K562 (cell line): ENCODE data around the gene FAM90A1. TPM values are rescaled to one million over a fixed set of nuclear protein-coding genes. Genes with fewer than 3 reads are reported as not detected.
"Not testable (repeated sequence)": the region's sequence is repeated elsewhere in the genome, so short reads cannot be mapped to it uniquely, and the experiment has no call there.

Experiments
- ATAC-seq: fragments of 200-7000 bp; cut with Tn5 transposase; 3 replicates; pipeline ENCODE4 v1.9.1; 2020; ENCODE audit warnings: moderate library complexity
- BruUV-seq: library from RNA; stranded (reverse); fragments of 400-500 nt; replicated peaks from 2 replicates; lab custom pipeline; 2021; lab: Mats Ljungman, UMichigan
- CTCF ChIA-PET: fragments of 300-600 bp; formaldehyde crosslinking; extraction: SDS; loops from one replicate; lab custom pipeline; 2021; ENCODE audit warnings: low intra/inter-chr PET ratio; lab: Yijun Ruan, JAX
- POLR2A ChIA-PET: fragments of 300-600, 350-650 bp; sonication (Branson Sonifier 250); formaldehyde crosslinking; extraction: SDS; loops from one replicate; lab custom pipeline; 2021; ENCODE audit warnings: antibody characterized with exemption, inconsistent platforms; lab: Yijun Ruan, JAX
- DNase-seq, 4 experiments: peaks; one replicate each; pipeline versions ENCODE4 v3.0.0 to v3.0.0-alpha.2; 2011 to 2018; ENCODE audit warnings: low spot score in 3 of 4, mixed read lengths in 3 of 4; ENCODE audit errors: extremely low read depth in 1 of 4
- FAIRE-seq: peaks from 2 replicates; lab custom pipeline; 2011; peaks lifted over from hg19 to GRCh38; lab: Jason Lieb, UNC
- H2AFZ ChIP-seq: 2 replicates; pipeline ENCODE4 v1.6.0; 2011; ENCODE audit warnings: low read depth, low read length, control low read depth, inconsistent platforms
- H3K27ac ChIP-seq: fragments of 200-600 bp; 3 replicates; pipeline ENCODE4 v1.8.0; 2011; ENCODE audit warnings: low read depth, mild to moderate bottlenecking, control low read depth, inconsistent platforms, low read length, moderate library complexity, mixed read lengths; ENCODE audit errors: extremely low read depth
- H3K27me3 ChIP-seq, 2 experiments: fragments of 300-600 bp in 1 of 2; 2 replicates in 1 of 2; 3 replicates in 1 of 2; pipeline versions ENCODE4 v1.6.0 to v1.8.0; 2011; ENCODE audit warnings: inconsistent platforms in 2 of 2, low read length in 2 of 2, mild to moderate bottlenecking in 1 of 2, mixed read lengths in 1 of 2, moderate library complexity in 1 of 2; ENCODE audit not compliant: control insufficient read depth in 2 of 2, insufficient read depth in 2 of 2
- H3K36me3 ChIP-seq: fragments of 300-600 bp; 3 replicates; pipeline ENCODE4 v1.8.0; 2011; ENCODE audit warnings: mild to moderate bottlenecking, low read length, inconsistent platforms; ENCODE audit not compliant: control insufficient read depth, insufficient read depth
- H3K4me1 ChIP-seq, 2 experiments: fragments of 200-600 bp in 1 of 2; replicated peaks in 1 of 2; 2 replicates in 1 of 2; 3 replicates in 1 of 2; pipeline versions ENCODE4 v1.5.1 to v1.8.0; 2011; ENCODE audit warnings: inconsistent platforms in 2 of 2, low read length in 2 of 2, mild to moderate bottlenecking in 1 of 2, mixed read lengths in 1 of 2, moderate library complexity in 1 of 2; ENCODE audit not compliant: control insufficient read depth in 2 of 2, insufficient read depth in 2 of 2
- H3K4me2 ChIP-seq: 2 replicates; pipeline ENCODE4 v1.6.1; 2011; ENCODE audit warnings: low read length, control low read depth, inconsistent platforms, mixed read lengths; ENCODE audit not compliant: insufficient read depth
- H3K4me3 ChIP-seq: fragments of 200-600 bp; sonication (generic), shearing (Covaris generic); 2 replicates; pipeline ENCODE4 v1.5.1; 2016; ENCODE audit warnings: control low read depth, inconsistent platforms
- H3K79me2 ChIP-seq: fragments of 200-600 bp; 3 replicates; pipeline ENCODE4 v1.8.0; 2011; ENCODE audit warnings: low read length, inconsistent platforms; ENCODE audit not compliant: control insufficient read depth, insufficient read depth
- H3K9ac ChIP-seq, 2 experiments: 2 replicates each; pipeline versions ENCODE4 v1.6.0 to v1.6.1; 2011; ENCODE audit warnings: low read depth in 2 of 2, low read length in 2 of 2, control low read depth in 1 of 2, inconsistent platforms in 1 of 2, mild to moderate bottlenecking in 1 of 2, mixed read lengths in 1 of 2; ENCODE audit not compliant: insufficient read depth in 1 of 2
- H3K9me1 ChIP-seq: one replicate; pipeline ENCODE4 v1.6.0; 2011; ENCODE audit warnings: inconsistent platforms, mild to moderate bottlenecking, low read length, moderate library complexity; ENCODE audit not compliant: control insufficient read depth, insufficient read depth
- H3K9me3 ChIP-seq: replicated peaks from 2 replicates; pipeline ENCODE4 v1.5.1; 2011; ENCODE audit warnings: low read depth, low read length, inconsistent platforms; ENCODE audit not compliant: control insufficient read depth, insufficient read depth
- H4K20me1 ChIP-seq: replicated peaks from 2 replicates; pipeline ENCODE4 v1.6.1; 2011; ENCODE audit warnings: low read length, inconsistent platforms, mixed read lengths; ENCODE audit not compliant: control insufficient read depth, insufficient read depth
- CEBPG ChIP-seq, 3 experiments: fragments of 200-800 bp in 1 of 3; sonication (Bioruptor generic) in 1 of 3; sonication (generic) in 1 of 3; formaldehyde crosslinking in 1 of 3; IDR thresholded peaks in 2 of 3; conservative IDR thresholded peaks in 1 of 3; 2 replicates each; pipeline versions ENCODE4 v1.6.1 to v1.8.0; 2016 to 2022; ENCODE audit warnings: missing compliant biosample characterization in 2 of 3, missing genetic modification characterization in 2 of 3, mild to moderate bottlenecking in 1 of 3, missing genetic modification reagents in 1 of 3
- L3MBTL2 ChIP-seq: fragments of 450-650 bp; IDR thresholded peaks from 2 replicates; pipeline ENCODE4 v1.6.1; 2016; ENCODE audit warnings: mild to moderate bottlenecking, moderate library complexity
- MAX ChIP-seq: sonication (generic); formaldehyde crosslinking; IDR thresholded peaks from 2 replicates; pipeline ENCODE4 v1.9.0; 2022; ENCODE audit warnings: mild to moderate bottlenecking, missing genetic modification reagents
- MAZ ChIP-seq, 2 experiments: fragments of 450-650 bp in 1 of 2; sonication (generic) in 1 of 2; formaldehyde crosslinking; IDR thresholded peaks in 1 of 2; conservative IDR thresholded peaks in 1 of 2; 2 replicates each; pipeline versions ENCODE4 v1.4.0 to v1.5.0; 2020; ENCODE audit warnings: mild to moderate bottlenecking in 1 of 2, missing genetic modification reagents in 1 of 2
- NRF1 ChIP-seq, 2 experiments: fragments of 450-650 bp; IDR thresholded peaks in 1 of 2; conservative IDR thresholded peaks in 1 of 2; 2 replicates each; pipeline ENCODE4 v1.6.1; 2014; ENCODE audit warnings: mild to moderate bottlenecking in 2 of 2
- POLR2A ChIP-seq: fragments of 450-650 bp; conservative IDR thresholded peaks from 2 replicates; pipeline ENCODE4 v1.6.1; 2016
- SP1 ChIP-seq: sonication (generic); formaldehyde crosslinking; IDR thresholded peaks from 2 replicates; pipeline ENCODE4 v1.8.1; 2022; ENCODE audit warnings: mild to moderate bottlenecking, missing genetic modification reagents
- WGBS: fragments of 100-300 bp; shearing (Covaris generic); methylation state at CpG from one replicate; pipeline ENCODE4 v1.1.6; 2016; ENCODE audit warnings: low coverage, mixed read lengths; ENCODE audit not compliant: insufficient coverage; ENCODE audit errors: missing lambda C conversion rate; 5-methylcytosine and 5-hydroxymethylcytosine counted together
- in situ Hi-C: fragments of 300-500 bp; cut with MboI; formaldehyde crosslinking; loops from 4 replicates; pipeline ENCODE4 v1.15.0; 2018; ENCODE audit warnings: inconsistent platforms, mixed read lengths
- intact Hi-C: fragments of 100-400 bp; cut with micrococcal nuclease; formaldehyde crosslinking; loops from 2 replicates; pipeline ENCODE4 v1.14.2; 2022
- polyA plus RNA-seq, 8 experiments: library from polyadenylated mRNA; depleted of rRNA in 4 of 8; stranded (reverse) in 5 of 8; unstranded in 3 of 8; fragments of >200 nt; fragmentation: Nextera tagmentation in 2 of 8; fragmentation: Illumina TruSeq in 1 of 8; extraction: Ambion mirVana in 2 of 8; extraction: Trizol in 1 of 8; gene quantifications; 2 replicates each; pipeline versions ENCODE4 v1.2.1 to v1.2.3, GENCODE V29; 2011 to 2014; ENCODE audit warnings: inconsistent platforms in 1 of 8, missing spikeins in 1 of 8
- total RNA-seq, 7 experiments: library from RNA; depleted of rRNA in 6 of 7; stranded (reverse); fragments of >200 nt in 6 of 7; fragmentation: Illumina TruSeq in 2 of 7; extraction: Trizol in 2 of 7; gene quantifications; 2 replicates each; pipeline versions ENCODE4 v1.2.1 to v1.2.3, GENCODE V29; 2011 to 2021; ENCODE audit warnings: low replicate concordance in 1 of 7

The FAM90A1 gene
- total and polyA plus RNA-seq, 9 of the 15 experiments (the other 6 are each of a cell fraction or from before 2014, with no cell fraction given) = 0.01 to 0.16 (median 0.04) TPM; not detected in 4

- FAIRE-seq; intact Hi-C loops; CTCF ChIA-PET; H3K79me2 ChIP-seq; ATAC-seq; H4K20me1 ChIP-seq; POLR2A ChIA-PET; H3K9me1 ChIP-seq; in situ Hi-C loops; H3K9me3 ChIP-seq; H3K36me3 ChIP-seq; H3K27me3 ChIP-seq; H3K4me1 ChIP-seq; TF ChIP-seq CEBPG (CRISPR knock-in tag; IDR thresholded peaks at IDR 0.05): not testable (repeated sequence)
- Histone ChIP-seq H2AFZ (peak overlapping the region; percentile 77), H3K27ac (peak overlapping the region; percentile 68; the same call in 2 of the 3 replicates), H3K9ac (peak overlapping the region; percentile 62 to 88), H3K4me3 (peak overlapping the region; percentile 61), H3K4me2 (peak overlapping the region; percentile 72)
- 3% methylated on average over 11 of the region's 20 CpGs for WGBS
- TF ChIP-seq MAZ (CRISPR knock-in tag; conservative IDR thresholded peaks at IDR 0.05 in 1 of 2, IDR thresholded peaks at IDR 0.05 in 1 of 2) (0 out of 4 replicates have a peak, but pooled peaks of 1 of the 2 experiments have one; percentile 30), MAX (CRISPR knock-in tag) (peak; percentile 8; the same call in 1 of the 2 replicates), NRF1 (conservative IDR thresholded peaks at IDR 0.05 in 1 of 2, IDR thresholded peaks at IDR 0.05 in 1 of 2) (peak; percentile 17 to 32; a peak in 2 of 4 replicates), POLR2A (0 out of 2 replicates have a peak, but pooled peaks have one; percentile 13), L3MBTL2 (peak; percentile 23; the same call in 1 of the 2 replicates), CEBPG (tag; conservative IDR thresholded peaks at IDR 0.05 in 1 of 2, IDR thresholded peaks at IDR 0.05 in 1 of 2) (0 out of 4 replicates have a peak, but pooled peaks of 1 of the 2 experiments have one; percentile 28), SP1 (CRISPR knock-in tag) (0 out of 2 replicates have a peak, but pooled peaks have one; percentile 5)
- DNase-seq = peak in 1 of 4 experiments; percentile 8
- BruUV-seq = TSS peak; percentile 70
Observed at GRCh38 chr12:8241917-8242621, 14.7 kb upstream of the FAM90A1 start.

- 69% methylated on average over 3 of the region's 13 CpGs for WGBS
- H3K4me2 ChIP-seq = not testable (repeated sequence)
Observed at GRCh38 chr12:8240340-8241114, 13.1 kb upstream of the FAM90A1 start.

More at GRCh38 chr12:8240340-8241114, 13.1 kb upstream of the FAM90A1 start:
- H3K36me3 ChIP-seq, H3K4me1 ChIP-seq, intact Hi-C loops, CTCF ChIA-PET, H3K9me3 ChIP-seq, H4K20me1 ChIP-seq, H3K9ac ChIP-seq, DNase-seq, H3K4me3 ChIP-seq, H3K9me1 ChIP-seq, BruUV-seq, in situ Hi-C loops, H3K79me2 ChIP-seq, H2AFZ ChIP-seq, H3K27ac ChIP-seq, FAIRE-seq, POLR2A ChIA-PET, ATAC-seq, H3K27me3 ChIP-seq: not testable (repeated sequence)
